ENCODE results near the gene FADS2. TPM values are rescaled to one million over a fixed set of nuclear protein-coding genes. Genes with fewer than 3 reads are reported as not detected.

The FADS2 gene
- total and polyA plus RNA-seq, 2 of the 13 experiments (the other 11 are each of a cell fraction or from before 2014, with no cell fraction given) = 90.1 to 124 TPM

GRCh38 chr11:61816736-61817455 is 11.2 kb upstream of the FADS2 start, which contains the start of gene FADS1 (continued):
- TF ChIP-seq, protein P1, sequence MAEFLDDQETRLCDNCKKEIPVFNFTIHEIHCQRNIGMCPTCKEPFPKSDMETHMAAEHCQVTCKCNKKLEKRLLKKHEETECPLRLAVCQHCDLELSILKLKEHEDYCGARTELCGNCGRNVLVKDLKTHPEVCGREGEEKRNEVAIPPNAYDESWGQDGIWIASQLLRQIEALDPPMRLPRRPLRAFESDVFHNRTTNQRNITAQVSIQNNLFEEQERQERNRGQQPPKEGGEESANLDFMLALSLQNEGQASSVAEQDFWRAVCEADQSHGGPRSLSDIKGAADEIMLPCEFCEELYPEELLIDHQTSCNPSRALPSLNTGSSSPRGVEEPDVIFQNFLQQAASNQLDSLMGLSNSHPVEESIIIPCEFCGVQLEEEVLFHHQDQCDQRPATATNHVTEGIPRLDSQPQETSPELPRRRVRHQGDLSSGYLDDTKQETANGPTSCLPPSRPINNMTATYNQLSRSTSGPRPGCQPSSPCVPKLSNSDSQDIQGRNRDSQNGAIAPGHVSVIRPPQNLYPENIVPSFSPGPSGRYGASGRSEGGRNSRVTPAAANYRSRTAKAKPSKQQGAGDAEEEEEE (CRISPR knock-in tag; IDR thresholded peaks at IDR 0.05; ENCODE audit: borderline replicate concordance) = no peak
- TF ChIP-seq ZMYM3 (CRISPR knock-in tag; IDR thresholded peaks at IDR 0.05) (no peak; the same call in 1 of the 2 replicates), SNAPC2 (CRISPR knock-in tag; IDR thresholded peaks at IDR 0.05) (no peak), CAMTA2 (CRISPR knock-in tag; IDR thresholded peaks at IDR 0.05; ENCODE audit: borderline replicate concordance) (peak; percentile 93), ZNF121 (CRISPR knock-in tag; IDR thresholded peaks at IDR 0.05) (peak; percentile 67; the same call in 1 of the 2 replicates), NR2F1 (CRISPR knock-in tag; IDR thresholded peaks at IDR 0.05) (no peak), ONECUT2 (CRISPR knock-in tag; IDR thresholded peaks at IDR 0.05) (peak; percentile 37; the same call in 1 of the 2 replicates), REL (CRISPR knock-in tag; conservative IDR thresholded peaks at IDR 0.05) (peak; percentile 76; the same call in 1 of the 2 replicates), KDM5B (CRISPR knock-in tag; IDR thresholded peaks at IDR 0.05; ENCODE audit: borderline replicate concordance) (peak; percentile 87; the same call in 1 of the 2 replicates), ZBTB26 (CRISPR knock-in tag; IDR thresholded peaks at IDR 0.05; ENCODE audit: borderline replicate concordance) (peak; percentile 44; the same call in 1 of the 2 replicates), PRPF4 (IDR thresholded peaks at IDR 0.05; ENCODE audit: low read depth, low read length, poor library complexity, severe bottlenecking) (no peak), GATA4 (IDR thresholded peaks at IDR 0.05; ENCODE audit: borderline replicate concordance, low read depth) (no peak), DMAP1 (CRISPR knock-in tag; IDR thresholded peaks at IDR 0.05) (peak; percentile 88), ZBTB3 (CRISPR knock-in tag; IDR thresholded peaks at IDR 0.05; ENCODE audit: borderline replicate concordance, low read depth) (no peak), ATF5 (CRISPR knock-in tag; IDR thresholded peaks at IDR 0.05; ENCODE audit: low read depth) (peak; percentile 97; the same call in 1 of the 2 replicates), RFX1 (IDR thresholded peaks at IDR 0.05) (no peak), SRSF1 (optimal IDR thresholded peaks at IDR 0.05; ENCODE audit: low read depth, low read length) (peak; percentile 69)
- TF ChIP-seq, protein P2, sequence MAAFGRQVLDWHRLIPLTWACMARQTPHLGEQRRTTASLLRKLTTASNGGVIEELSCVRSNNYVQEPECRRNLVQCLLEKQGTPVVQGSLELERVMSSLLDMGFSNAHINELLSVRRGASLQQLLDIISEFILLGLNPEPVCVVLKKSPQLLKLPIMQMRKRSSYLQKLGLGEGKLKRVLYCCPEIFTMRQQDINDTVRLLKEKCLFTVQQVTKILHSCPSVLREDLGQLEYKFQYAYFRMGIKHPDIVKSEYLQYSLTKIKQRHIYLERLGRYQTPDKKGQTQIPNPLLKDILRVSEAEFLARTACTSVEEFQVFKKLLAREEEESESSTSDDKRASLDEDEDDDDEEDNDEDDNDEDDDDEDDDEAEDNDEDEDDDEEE (CRISPR knock-in tag; IDR thresholded peaks at IDR 0.05) = no peak; the same call in 1 of the 2 replicates
- TF ChIP-seq, protein P3, sequence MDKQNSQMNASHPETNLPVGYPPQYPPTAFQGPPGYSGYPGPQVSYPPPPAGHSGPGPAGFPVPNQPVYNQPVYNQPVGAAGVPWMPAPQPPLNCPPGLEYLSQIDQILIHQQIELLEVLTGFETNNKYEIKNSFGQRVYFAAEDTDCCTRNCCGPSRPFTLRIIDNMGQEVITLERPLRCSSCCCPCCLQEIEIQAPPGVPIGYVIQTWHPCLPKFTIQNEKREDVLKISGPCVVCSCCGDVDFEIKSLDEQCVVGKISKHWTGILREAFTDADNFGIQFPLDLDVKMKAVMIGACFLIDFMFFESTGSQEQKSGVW (CRISPR knock-in tag; IDR thresholded peaks at IDR 0.05; ENCODE audit: borderline replicate concordance) = no peak
- TF ChIP-seq, protein P4, sequence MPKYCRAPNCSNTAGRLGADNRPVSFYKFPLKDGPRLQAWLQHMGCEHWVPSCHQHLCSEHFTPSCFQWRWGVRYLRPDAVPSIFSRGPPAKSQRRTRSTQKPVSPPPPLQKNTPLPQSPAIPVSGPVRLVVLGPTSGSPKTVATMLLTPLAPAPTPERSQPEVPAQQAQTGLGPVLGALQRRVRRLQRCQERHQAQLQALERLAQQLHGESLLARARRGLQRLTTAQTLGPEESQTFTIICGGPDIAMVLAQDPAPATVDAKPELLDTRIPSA (CRISPR knock-in tag; IDR thresholded peaks at IDR 0.05; ENCODE audit: borderline replicate concordance) = no peak

Data from HepG2 (cell line).